K562 (cell line): ENCODE data around the gene JHY. TPM values are rescaled to one million over a fixed set of nuclear protein-coding genes. Genes with fewer than 3 reads are reported as not detected.

ENCODE experiments used
- ATAC-seq: fragments of 200-7000 bp; cut with Tn5 transposase; 3 replicates; pipeline ENCODE4 v1.9.1; 2020; ENCODE audit warnings: moderate library complexity
- BruUV-seq: library from RNA; stranded (reverse); fragments of 400-500 nt; replicated peaks from 2 replicates; lab custom pipeline; 2021; lab: Mats Ljungman, UMichigan
- CTCF ChIA-PET: fragments of 300-600 bp; formaldehyde crosslinking; extraction: SDS; loops from one replicate; lab custom pipeline; 2021; ENCODE audit warnings: low intra/inter-chr PET ratio; lab: Yijun Ruan, JAX
- POLR2A ChIA-PET: fragments of 300-600, 350-650 bp; sonication (Branson Sonifier 250); formaldehyde crosslinking; extraction: SDS; loops from one replicate; lab custom pipeline; 2021; ENCODE audit warnings: antibody characterized with exemption, inconsistent platforms; lab: Yijun Ruan, JAX
- DNase-seq, 4 experiments: peaks; one replicate each; pipeline versions ENCODE4 v3.0.0 to v3.0.0-alpha.2; 2011 to 2018; ENCODE audit warnings: low spot score in 3 of 4, mixed read lengths in 3 of 4; ENCODE audit errors: extremely low read depth in 1 of 4
- FAIRE-seq: peaks from 2 replicates; lab custom pipeline; 2011; peaks lifted over from hg19 to GRCh38; lab: Jason Lieb, UNC
- H2AFZ ChIP-seq: 2 replicates; pipeline ENCODE4 v1.6.0; 2011; ENCODE audit warnings: low read depth, low read length, control low read depth, inconsistent platforms
- H3K27ac ChIP-seq: fragments of 200-600 bp; 3 replicates; pipeline ENCODE4 v1.8.0; 2011; ENCODE audit warnings: low read depth, mild to moderate bottlenecking, control low read depth, inconsistent platforms, low read length, moderate library complexity, mixed read lengths; ENCODE audit errors: extremely low read depth
- H3K27me3 ChIP-seq, 2 experiments: fragments of 300-600 bp in 1 of 2; 2 replicates in 1 of 2; 3 replicates in 1 of 2; pipeline versions ENCODE4 v1.6.0 to v1.8.0; 2011; ENCODE audit warnings: inconsistent platforms in 2 of 2, low read length in 2 of 2, mild to moderate bottlenecking in 1 of 2, mixed read lengths in 1 of 2, moderate library complexity in 1 of 2; ENCODE audit not compliant: control insufficient read depth in 2 of 2, insufficient read depth in 2 of 2
- H3K36me3 ChIP-seq: fragments of 300-600 bp; 3 replicates; pipeline ENCODE4 v1.8.0; 2011; ENCODE audit warnings: mild to moderate bottlenecking, low read length, inconsistent platforms; ENCODE audit not compliant: control insufficient read depth, insufficient read depth
- H3K4me1 ChIP-seq, 2 experiments: fragments of 200-600 bp in 1 of 2; replicated peaks in 1 of 2; 2 replicates in 1 of 2; 3 replicates in 1 of 2; pipeline versions ENCODE4 v1.5.1 to v1.8.0; 2011; ENCODE audit warnings: inconsistent platforms in 2 of 2, low read length in 2 of 2, mild to moderate bottlenecking in 1 of 2, mixed read lengths in 1 of 2, moderate library complexity in 1 of 2; ENCODE audit not compliant: control insufficient read depth in 2 of 2, insufficient read depth in 2 of 2
- H3K4me2 ChIP-seq: 2 replicates; pipeline ENCODE4 v1.6.1; 2011; ENCODE audit warnings: low read length, control low read depth, inconsistent platforms, mixed read lengths; ENCODE audit not compliant: insufficient read depth
- H3K4me3 ChIP-seq: fragments of 200-600 bp; sonication (generic), shearing (Covaris generic); 2 replicates; pipeline ENCODE4 v1.5.1; 2016; ENCODE audit warnings: control low read depth, inconsistent platforms
- H3K79me2 ChIP-seq: fragments of 200-600 bp; 3 replicates; pipeline ENCODE4 v1.8.0; 2011; ENCODE audit warnings: low read length, inconsistent platforms; ENCODE audit not compliant: control insufficient read depth, insufficient read depth
- H3K9ac ChIP-seq, 2 experiments: 2 replicates each; pipeline versions ENCODE4 v1.6.0 to v1.6.1; 2011; ENCODE audit warnings: low read depth in 2 of 2, low read length in 2 of 2, control low read depth in 1 of 2, inconsistent platforms in 1 of 2, mild to moderate bottlenecking in 1 of 2, mixed read lengths in 1 of 2; ENCODE audit not compliant: insufficient read depth in 1 of 2
- H3K9me1 ChIP-seq: one replicate; pipeline ENCODE4 v1.6.0; 2011; ENCODE audit warnings: inconsistent platforms, mild to moderate bottlenecking, low read length, moderate library complexity; ENCODE audit not compliant: control insufficient read depth, insufficient read depth
- H3K9me3 ChIP-seq: replicated peaks from 2 replicates; pipeline ENCODE4 v1.5.1; 2011; ENCODE audit warnings: low read depth, low read length, inconsistent platforms; ENCODE audit not compliant: control insufficient read depth, insufficient read depth
- H4K20me1 ChIP-seq: replicated peaks from 2 replicates; pipeline ENCODE4 v1.6.1; 2011; ENCODE audit warnings: low read length, inconsistent platforms, mixed read lengths; ENCODE audit not compliant: control insufficient read depth, insufficient read depth
- ATF1 ChIP-seq, 2 experiments: fragments of 450-650 bp in 1 of 2; IDR thresholded peaks; 2 replicates each; pipeline ENCODE4 v1.6.1; 2016; ENCODE audit warnings: missing compliant biosample characterization in 1 of 2, missing genetic modification characterization in 1 of 2
- ILK ChIP-seq: fragments of 450-650 bp; IDR thresholded peaks from 2 replicates; pipeline ENCODE4 v1.6.1; 2016; ENCODE audit warnings: missing genetic modification characterization, low read depth, mild to moderate bottlenecking, missing compliant biosample characterization, moderate library complexity, borderline replicate concordance
- NCOA2 ChIP-seq, 2 experiments: fragments of 450-650 bp; IDR thresholded peaks; 2 replicates each; pipeline ENCODE4 v1.6.1; 2018; ENCODE audit warnings: mild to moderate bottlenecking in 2 of 2, moderate library complexity in 1 of 2; ENCODE audit not compliant: partially characterized antibody in 2 of 2
- NFE2L1 ChIP-seq: fragments of 450-650 bp; IDR thresholded peaks from 2 replicates; pipeline ENCODE4 v1.6.1; 2016; ENCODE audit warnings: missing genetic modification characterization, low read depth, mild to moderate bottlenecking, missing compliant biosample characterization, moderate library complexity, borderline replicate concordance
- PPARD ChIP-seq: fragments of 250-450 bp; sonication (Bioruptor Pico); IDR thresholded peaks from 2 replicates; pipeline ENCODE4 v1.8.0; 2022; ENCODE audit warnings: inconsistent platforms, mild to moderate bottlenecking, moderate library complexity
- SETDB1 ChIP-seq: IDR thresholded peaks from one replicate; pipeline ENCODE4 v1.6.1; 2012; ENCODE audit warnings: low read length, control low read depth, inconsistent platforms
- TAF15 ChIP-seq: fragments of 200-400 bp; formaldehyde crosslinking; IDR thresholded peaks from 2 replicates; pipeline ENCODE4 v1.6.1; 2017; ENCODE audit warnings: mild to moderate bottlenecking, low read depth, low read length, moderate library complexity
- ZNF764 ChIP-seq: fragments of 250-450 bp; sonication (Bioruptor Pico); IDR thresholded peaks from 2 replicates; pipeline ENCODE4 v1.4.0; 2020; ENCODE audit warnings: low read depth, mild to moderate bottlenecking, moderate library complexity
- WGBS: fragments of 100-300 bp; shearing (Covaris generic); methylation state at CpG from one replicate; pipeline ENCODE4 v1.1.6; 2016; ENCODE audit warnings: low coverage, mixed read lengths; ENCODE audit not compliant: insufficient coverage; ENCODE audit errors: missing lambda C conversion rate; 5-methylcytosine and 5-hydroxymethylcytosine counted together
- in situ Hi-C: fragments of 300-500 bp; cut with MboI; formaldehyde crosslinking; loops from 4 replicates; pipeline ENCODE4 v1.15.0; 2018; ENCODE audit warnings: inconsistent platforms, mixed read lengths
- intact Hi-C: fragments of 100-400 bp; cut with micrococcal nuclease; formaldehyde crosslinking; loops from 2 replicates; pipeline ENCODE4 v1.14.2; 2022
- polyA plus RNA-seq, 8 experiments: library from polyadenylated mRNA; depleted of rRNA in 4 of 8; stranded (reverse) in 5 of 8; unstranded in 3 of 8; fragments of >200 nt; fragmentation: Nextera tagmentation in 2 of 8; fragmentation: Illumina TruSeq in 1 of 8; extraction: Ambion mirVana in 2 of 8; extraction: Trizol in 1 of 8; gene quantifications; 2 replicates each; pipeline versions ENCODE4 v1.2.1 to v1.2.3, GENCODE V29; 2011 to 2014; ENCODE audit warnings: inconsistent platforms in 1 of 8, missing spikeins in 1 of 8
- total RNA-seq, 7 experiments: library from RNA; depleted of rRNA in 6 of 7; stranded (reverse); fragments of >200 nt in 6 of 7; fragmentation: Illumina TruSeq in 2 of 7; extraction: Trizol in 2 of 7; gene quantifications; 2 replicates each; pipeline versions ENCODE4 v1.2.1 to v1.2.3, GENCODE V29; 2011 to 2021; ENCODE audit warnings: low replicate concordance in 1 of 7
- TF ChIP-seq, protein P1 (sequence below), 2 experiments: IDR thresholded peaks in 1 of 2; conservative IDR thresholded peaks in 1 of 2; 2 replicates each; pipeline ENCODE4 v1.6.1; 2016; ENCODE audit warnings: low read depth in 2 of 2, mild to moderate bottlenecking in 1 of 2, missing compliant biosample characterization in 1 of 2, missing genetic modification characterization in 1 of 2, moderate library complexity in 1 of 2
- TF ChIP-seq, protein P2 (sequence below), 3 experiments: fragments of 200-800 bp in 1 of 3; fragments of 250-450 bp in 1 of 3; fragments of 450-650 bp in 1 of 3; sonication (Bioruptor Pico) in 1 of 3; sonication (Bioruptor generic) in 1 of 3; formaldehyde crosslinking in 1 of 3; IDR thresholded peaks; 2 replicates each; pipeline versions ENCODE4 v1.6.1 to v1.8.0; 2016 to 2022; ENCODE audit warnings: mild to moderate bottlenecking in 2 of 3, missing genetic modification characterization in 2 of 3, missing compliant biosample characterization in 1 of 3, moderate library complexity in 1 of 3

Gene JHY
- total and polyA plus RNA-seq, 9 of the 15 experiments (the other 6 are each of a cell fraction or from before 2014, with no cell fraction given) = not detected

DNA sequence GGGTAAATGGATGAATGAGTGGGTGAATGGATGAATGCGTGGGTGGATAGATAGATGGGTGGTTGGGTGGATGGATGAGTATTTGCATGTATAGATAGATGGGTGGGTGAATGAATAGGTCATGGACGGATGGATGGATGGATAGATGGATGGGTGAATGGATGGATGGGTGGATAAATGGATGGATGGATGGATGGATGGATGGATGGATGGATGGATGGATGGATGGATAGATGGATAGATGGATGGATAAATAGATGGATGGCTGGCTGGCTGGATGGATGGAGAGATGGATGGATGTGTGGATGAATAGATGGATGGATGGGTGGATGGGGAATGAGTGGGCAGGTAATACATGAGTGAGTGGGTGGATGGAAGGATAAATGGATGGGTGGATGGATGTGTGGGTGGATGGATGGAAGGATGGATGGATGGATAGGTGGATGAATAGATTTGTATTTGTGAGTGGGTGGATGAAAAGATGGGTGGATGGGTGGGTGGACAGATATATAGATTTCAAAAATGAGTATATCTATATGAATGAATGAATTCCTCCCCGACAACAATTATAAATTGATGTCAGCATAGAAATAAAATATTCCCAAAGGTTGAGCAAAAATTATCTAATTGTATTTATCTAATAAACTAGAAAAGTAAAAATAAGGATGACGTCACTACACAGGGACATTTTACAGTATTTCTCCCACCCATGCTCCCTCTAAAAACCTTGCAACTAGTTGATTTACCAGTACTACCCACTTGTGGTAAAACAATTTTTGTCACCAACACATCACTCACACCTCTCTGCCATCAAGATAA, 44.8 kb upstream of the JHY start (continued):
- TF ChIP-seq, protein P1, sequence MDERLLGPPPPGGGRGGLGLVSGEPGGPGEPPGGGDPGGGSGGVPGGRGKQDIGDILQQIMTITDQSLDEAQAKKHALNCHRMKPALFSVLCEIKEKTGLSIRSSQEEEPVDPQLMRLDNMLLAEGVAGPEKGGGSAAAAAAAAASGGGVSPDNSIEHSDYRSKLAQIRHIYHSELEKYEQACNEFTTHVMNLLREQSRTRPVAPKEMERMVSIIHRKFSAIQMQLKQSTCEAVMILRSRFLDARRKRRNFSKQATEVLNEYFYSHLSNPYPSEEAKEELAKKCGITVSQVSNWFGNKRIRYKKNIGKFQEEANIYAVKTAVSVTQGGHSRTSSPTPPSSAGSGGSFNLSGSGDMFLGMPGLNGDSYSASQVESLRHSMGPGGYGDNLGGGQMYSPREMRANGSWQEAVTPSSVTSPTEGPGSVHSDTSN (CRISPR knock-in tag; IDR thresholded peaks at IDR 0.05; ENCODE audit: low read depth) = no peak
- TF ChIP-seq, protein P1 (tag; conservative IDR thresholded peaks at IDR 0.05; ENCODE audit: low read depth) = no peak
- no peak for TF ChIP-seq ATF1 (CRISPR knock-in tag; IDR thresholded peaks at IDR 0.05)
- TF ChIP-seq ATF1 (tag; IDR thresholded peaks at IDR 0.05) = no peak
- TF ChIP-seq ILK (tag) = no peak
- TF ChIP-seq, all 486 proteins: peak for 3

DNA sequence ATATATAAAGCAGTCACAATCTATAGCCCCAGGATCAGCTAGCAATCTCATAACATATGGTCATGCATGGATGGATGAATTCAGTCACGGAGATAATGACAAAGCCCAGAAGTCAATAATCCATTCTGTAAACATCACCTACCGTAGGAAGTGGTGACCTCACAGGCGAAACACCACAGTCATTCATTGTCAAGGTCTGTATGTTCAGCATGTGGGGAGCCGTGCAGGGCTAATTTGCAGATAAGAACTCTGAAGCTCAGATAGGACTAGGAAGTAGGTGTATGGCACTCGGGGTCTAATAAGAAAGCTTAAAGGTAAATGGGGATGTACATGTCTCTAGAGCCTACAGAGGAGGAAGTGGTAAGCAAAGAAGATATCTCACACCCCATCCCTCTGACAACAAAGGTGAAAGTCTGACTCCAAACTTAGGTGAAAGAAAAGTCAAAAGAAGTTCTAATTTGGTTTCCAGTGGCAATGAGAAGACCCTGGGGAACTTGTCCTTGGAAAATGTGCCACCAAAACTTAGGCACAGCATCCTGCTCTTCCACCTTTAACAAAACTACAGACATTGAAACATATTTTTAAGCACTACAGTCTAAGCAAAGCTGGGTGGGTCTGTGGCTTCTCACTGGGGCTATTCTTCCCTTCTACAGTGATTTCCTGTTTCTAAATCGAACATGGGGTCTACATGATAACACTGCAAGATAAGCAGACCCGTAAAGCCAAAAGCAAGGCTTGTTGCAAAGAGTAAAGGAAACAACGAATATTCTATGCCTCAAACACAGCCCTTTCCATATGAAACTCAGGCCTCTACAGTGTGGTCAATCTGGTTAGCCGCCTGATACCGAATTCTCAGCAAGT, 39.0 kb upstream of the JHY start:
- FAIRE-seq (no peak), DNase-seq (no peak), ATAC-seq (no peak)
- H3K36me3 ChIP-seq = no peaks in the 10 kb centered on the region
- POLR2A ChIA-PET = interaction anchor here (0.9 kb wide), 1 partner anchor 10 kb away, joined by 3 read pairs; no protein-coding TSS in a partner anchor
- H3K9me3 ChIP-seq = no peaks in the 10 kb centered on the region
- no peak overlapping the region for H2AFZ ChIP-seq
- CTCF ChIA-PET = no interaction called here
- no peaks in the 10 kb centered on the region for H3K4me1 ChIP-seq
- H3K79me2 ChIP-seq = no peaks in the 10 kb centered on the region
- H3K27ac ChIP-seq = no peak overlapping the region
- H3K9ac ChIP-seq = no peak overlapping the region
- no peak overlapping the region for H3K4me3 ChIP-seq
- intact Hi-C loops = no loop called here
- no TSS peak for BruUV-seq
- H3K27me3 ChIP-seq = no peaks in the 10 kb centered on the region
- in situ Hi-C loops = no loop called here
- H3K4me2 ChIP-seq = no peak overlapping the region
- H3K9me1 ChIP-seq = no peaks in the 10 kb centered on the region
- H4K20me1 ChIP-seq = no peaks in the 10 kb centered on the region
- 1% methylated on average over 10 of the region's 10 CpGs for whole genome bisulfite sequencing
- no peak for TF ChIP-seq NCOA2 (IDR thresholded peaks at IDR 0.05; ENCODE audit: partially characterized antibody in 2 of 2)
- no peak for TF ChIP-seq NFE2L1 (tag)
- no peak for TF ChIP-seq TAF15
- TF ChIP-seq, protein P2, sequence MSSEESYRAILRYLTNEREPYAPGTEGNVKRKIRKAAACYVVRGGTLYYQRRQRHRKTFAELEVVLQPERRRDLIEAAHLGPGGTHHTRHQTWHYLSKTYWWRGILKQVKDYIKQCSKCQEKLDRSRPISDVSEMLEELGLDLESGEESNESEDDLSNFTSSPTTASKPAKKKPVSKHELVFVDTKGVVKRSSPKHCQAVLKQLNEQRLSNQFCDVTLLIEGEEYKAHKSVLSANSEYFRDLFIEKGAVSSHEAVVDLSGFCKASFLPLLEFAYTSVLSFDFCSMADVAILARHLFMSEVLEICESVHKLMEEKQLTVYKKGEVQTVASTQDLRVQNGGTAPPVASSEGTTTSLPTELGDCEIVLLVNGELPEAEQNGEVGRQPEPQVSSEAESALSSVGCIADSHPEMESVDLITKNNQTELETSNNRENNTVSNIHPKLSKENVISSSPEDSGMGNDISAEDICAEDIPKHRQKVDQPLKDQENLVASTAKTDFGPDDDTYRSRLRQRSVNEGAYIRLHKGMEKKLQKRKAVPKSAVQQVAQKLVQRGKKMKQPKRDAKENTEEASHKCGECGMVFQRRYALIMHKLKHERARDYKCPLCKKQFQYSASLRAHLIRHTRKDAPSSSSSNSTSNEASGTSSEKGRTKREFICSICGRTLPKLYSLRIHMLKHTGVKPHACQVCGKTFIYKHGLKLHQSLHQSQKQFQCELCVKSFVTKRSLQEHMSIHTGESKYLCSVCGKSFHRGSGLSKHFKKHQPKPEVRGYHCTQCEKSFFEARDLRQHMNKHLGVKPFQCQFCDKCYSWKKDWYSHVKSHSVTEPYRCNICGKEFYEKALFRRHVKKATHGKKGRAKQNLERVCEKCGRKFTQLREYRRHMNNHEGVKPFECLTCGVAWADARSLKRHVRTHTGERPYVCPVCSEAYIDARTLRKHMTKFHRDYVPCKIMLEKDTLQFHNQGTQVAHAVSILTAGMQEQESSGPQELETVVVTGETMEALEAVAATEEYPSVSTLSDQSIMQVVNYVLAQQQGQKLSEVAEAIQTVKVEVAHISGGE (CRISPR knock-in tag; IDR thresholded peaks at IDR 0.05) = no peak
- TF ChIP-seq ZNF764 (CRISPR knock-in tag) = no peak
- no peak for TF ChIP-seq SETDB1
- TF ChIP-seq PPARD (CRISPR knock-in tag) = no peak
